ENCODE results near the gene RRH. TPM values are rescaled to one million over a fixed set of nuclear protein-coding genes. Genes with fewer than 3 reads are reported as not detected.
"Not testable (repeated sequence)": the region's sequence is repeated elsewhere in the genome, so short reads cannot be mapped to it uniquely, and the experiment has no call there.

The RRH gene, protein sequence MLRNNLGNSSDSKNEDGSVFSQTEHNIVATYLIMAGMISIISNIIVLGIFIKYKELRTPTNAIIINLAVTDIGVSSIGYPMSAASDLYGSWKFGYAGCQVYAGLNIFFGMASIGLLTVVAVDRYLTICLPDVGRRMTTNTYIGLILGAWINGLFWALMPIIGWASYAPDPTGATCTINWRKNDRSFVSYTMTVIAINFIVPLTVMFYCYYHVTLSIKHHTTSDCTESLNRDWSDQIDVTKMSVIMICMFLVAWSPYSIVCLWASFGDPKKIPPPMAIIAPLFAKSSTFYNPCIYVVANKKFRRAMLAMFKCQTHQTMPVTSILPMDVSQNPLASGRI
- not detected for total RNA-seq

DNA sequence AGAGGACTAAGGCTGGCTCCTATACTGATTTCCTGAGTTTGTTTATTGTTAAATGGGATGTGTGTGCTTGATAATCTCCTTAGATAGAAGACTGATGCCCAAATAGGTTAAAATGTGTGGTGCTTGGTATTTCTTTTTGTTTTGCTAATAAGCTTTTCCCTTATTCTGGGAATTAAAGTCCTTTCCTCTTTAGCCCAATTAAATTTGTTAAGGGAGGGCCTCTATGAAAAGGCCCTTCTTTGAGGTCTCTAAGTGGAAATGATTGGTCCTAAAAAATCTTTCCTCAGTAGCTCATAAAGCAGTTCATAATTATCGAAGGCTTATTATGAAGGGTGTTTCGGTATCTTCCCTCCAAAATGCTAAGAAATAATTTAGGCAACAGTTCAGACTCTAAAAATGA, at the start of gene RRH:
TSS of gene RRH (plus strand) at position 301 of the 400 bp plus-strand sequence. CDS start at position 357, 56 bp downstream.
- no peak for DNase-seq

DNA sequence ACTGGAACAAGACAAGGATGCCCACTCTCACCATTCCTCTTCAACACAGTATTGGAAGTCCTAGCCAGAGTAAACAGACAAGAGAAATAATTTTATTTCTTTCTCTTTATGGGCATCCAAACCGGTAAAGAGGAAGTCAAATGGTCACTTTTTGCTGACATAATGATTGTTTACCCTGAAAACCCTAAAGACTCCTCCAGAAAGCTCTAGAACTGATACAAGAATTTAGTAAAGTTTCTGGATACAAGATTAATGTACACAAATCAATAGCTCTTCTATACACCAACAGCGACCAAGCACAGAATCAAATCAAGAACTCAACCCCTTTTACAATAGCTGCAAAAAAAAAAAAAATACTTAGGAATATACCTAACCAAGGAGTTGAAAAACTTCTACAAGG, 45.7 kb upstream of the RRH start:
- not testable (repeated sequence) for DNase-seq

DNA sequence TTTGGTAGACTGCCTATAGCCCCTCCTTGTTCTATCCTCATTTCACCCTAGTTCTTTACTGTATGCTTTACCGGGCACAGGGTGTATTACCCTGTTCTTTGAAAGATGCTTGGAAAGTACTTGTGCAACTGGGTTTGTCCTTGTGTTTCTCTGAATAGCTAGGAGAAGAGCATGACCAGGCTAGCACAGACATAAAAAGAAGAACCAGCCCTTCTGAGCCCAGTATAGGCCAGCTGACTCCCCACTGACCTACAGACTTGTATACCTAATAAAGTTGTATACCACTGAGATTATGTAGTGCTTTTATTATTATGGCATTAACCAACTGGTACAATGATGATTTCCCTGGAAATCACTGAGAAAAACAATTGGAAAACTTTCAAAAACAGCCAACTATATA, 40.9 kb upstream of the RRH start:
- DNase-seq, result no peak

DNA sequence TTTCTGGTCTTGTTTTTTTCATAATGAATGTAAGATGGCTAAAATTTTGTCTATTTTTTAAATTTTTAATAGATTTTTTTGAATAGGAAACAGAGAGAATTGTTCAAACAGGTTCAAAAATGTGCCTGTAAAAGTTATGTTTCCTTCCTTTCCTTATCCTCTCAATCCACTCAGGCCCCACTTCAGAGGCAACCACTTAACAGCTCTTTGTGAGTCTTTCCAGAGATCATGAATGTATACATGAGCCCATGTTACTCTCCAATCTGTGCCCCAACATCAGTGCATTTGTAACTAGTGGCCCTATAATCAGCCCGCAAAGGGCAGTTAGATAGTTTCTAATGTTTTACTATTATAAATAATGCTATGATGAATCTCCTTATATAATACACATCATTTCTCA, 40.0 kb upstream of the RRH start:
- no peak for DNase-seq

DNA sequence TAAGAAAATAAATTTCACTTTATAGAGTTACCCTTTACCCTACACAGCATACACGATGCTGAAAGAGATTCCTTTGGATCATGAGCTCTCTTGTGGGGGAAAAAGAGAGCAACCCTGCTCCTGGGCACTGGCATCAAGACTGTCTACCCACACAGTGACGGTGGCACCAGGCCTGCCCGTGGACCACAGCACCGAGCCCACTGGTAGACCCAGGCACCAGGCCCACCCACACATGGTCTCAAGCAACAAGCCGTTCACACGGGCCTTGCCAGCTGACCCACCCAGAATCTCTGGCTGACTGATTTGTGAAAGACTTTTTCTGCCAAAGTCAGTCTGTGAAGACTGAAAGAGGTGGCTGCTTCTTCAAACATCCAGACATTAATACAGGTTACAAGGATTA, 32.7 kb upstream of the RRH start:
- no peak for DNase-seq

DNA sequence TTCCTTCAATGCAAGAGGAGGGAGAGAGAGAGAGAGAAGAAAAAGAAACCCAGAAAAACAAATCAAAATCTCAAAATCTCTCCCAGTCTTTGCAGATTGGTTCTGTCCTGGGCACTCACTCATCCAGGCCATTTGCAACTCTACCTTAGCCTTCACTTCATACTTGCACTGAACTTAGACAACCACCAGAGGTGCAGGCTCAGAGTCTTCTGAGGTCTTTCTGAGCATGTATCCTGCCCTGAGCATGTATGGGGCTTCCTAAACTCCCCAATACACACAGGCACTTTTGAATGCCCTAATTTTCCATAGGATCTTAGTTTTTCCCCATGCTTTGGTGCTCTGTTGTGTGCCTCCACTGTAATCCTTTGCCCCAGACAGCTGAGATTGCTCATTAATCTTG, 28.9 kb upstream of the RRH start:
- DNase-seq, result no peak

DNA sequence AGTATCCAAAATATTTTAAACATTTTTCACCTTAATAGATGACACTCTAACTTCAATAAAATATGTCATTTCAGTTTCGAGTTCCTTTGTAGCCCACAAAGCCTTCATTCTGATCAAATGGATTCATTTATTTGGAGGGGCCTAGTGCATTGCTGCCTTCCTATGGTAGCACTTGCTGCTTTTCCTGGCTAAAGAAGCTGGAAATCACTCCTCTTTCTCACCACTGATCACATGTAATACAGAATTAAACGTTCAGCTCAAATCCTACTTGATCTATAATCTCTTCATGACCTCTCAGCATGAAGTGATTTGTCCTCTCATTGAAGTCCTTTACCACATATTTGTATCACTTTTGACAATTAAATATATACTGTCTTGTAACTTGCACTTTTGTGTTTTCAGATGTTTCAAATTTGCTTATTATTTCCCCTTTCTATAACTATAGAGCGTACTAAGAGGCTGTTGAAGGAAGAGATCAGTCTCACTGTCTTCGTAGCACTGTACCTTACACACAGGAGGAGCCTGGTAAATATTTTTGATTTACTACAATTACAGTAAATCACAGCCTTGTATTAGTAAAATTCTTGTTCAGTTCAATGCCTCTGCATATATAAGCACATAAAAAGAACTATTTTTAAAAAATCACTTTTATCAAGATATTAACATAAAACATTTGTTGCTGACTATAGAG, 26.5 kb upstream of the RRH start:
- no peak for DNase-seq

DNA sequence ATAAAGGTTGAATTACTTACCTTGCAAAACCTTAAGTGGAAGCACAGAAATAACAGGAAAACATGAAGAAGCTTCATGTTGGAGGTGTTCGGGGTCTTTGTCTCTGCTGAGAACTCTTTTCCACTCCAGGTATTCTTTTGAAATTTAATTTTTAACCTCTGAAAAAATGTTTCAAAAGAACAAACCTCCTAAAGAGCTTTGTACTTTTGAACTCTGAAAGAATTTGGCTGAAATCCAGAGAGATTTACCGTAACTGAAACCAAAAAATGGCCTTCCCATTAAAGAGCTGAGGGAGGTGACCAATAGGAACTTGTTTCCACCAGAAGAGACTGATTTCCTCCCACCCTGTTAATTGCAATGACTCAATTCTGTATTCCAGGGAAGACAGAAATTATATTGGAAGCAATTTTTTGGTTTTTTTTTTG, 25.9 kb upstream of the RRH start, which contains the start of gene CFI:
TSS of gene CFI (minus strand) at position 105 of the 425 bp plus-strand sequence. CDS start at position 77, 28 bp downstream.
- DNase-seq, result no peak

DNA sequence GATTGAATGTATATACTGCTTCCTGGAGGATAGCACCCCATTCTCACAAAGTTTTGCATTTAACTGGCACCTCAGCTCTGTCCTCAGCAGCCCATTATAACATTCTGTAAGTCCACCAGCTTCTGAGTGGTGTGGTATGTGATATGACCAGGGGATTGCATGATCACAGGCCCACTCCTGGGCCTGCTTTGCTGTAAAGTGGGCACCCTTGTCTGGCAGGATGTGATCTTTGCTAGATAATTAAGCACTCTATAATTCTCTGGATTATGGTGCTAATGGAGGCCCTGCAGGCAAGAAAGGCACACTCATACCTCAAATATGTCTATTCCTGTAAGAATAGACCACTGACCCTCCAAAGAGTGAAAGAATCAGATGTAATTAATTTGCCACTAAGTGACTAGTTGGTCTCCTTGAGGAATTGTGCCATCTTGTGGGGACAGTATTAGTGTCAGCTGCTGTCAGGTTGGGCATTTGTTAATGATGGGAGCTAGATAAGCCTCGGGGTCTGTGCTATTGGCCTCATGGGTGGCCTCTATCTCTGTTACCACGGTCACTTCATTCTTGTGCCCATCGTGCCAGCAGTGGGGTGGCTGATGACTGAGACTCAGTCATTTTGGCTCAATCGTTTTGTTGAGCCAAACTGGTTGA, 23.7 kb upstream of the RRH start:
- no peak for DNase-seq

DNA sequence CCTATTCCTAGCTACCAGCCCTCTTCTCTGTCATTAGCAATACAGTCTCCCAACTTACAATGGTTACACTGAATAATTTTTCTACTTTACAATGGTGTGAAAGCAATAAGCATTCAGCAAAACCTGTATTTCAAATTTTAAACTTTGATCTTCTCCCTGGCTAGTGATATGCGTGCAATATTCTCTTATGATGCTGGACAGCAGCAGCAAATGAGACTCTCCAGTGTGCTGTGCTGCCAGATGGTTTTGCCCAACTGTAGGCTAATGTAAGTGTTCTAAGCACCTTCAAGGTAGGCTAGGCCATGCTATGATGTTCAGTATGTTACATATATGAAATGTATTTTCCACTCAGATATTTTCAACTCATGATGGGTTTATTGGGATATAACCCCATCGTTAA, 18.1 kb upstream of the RRH start:
- no peak for DNase-seq

DNA sequence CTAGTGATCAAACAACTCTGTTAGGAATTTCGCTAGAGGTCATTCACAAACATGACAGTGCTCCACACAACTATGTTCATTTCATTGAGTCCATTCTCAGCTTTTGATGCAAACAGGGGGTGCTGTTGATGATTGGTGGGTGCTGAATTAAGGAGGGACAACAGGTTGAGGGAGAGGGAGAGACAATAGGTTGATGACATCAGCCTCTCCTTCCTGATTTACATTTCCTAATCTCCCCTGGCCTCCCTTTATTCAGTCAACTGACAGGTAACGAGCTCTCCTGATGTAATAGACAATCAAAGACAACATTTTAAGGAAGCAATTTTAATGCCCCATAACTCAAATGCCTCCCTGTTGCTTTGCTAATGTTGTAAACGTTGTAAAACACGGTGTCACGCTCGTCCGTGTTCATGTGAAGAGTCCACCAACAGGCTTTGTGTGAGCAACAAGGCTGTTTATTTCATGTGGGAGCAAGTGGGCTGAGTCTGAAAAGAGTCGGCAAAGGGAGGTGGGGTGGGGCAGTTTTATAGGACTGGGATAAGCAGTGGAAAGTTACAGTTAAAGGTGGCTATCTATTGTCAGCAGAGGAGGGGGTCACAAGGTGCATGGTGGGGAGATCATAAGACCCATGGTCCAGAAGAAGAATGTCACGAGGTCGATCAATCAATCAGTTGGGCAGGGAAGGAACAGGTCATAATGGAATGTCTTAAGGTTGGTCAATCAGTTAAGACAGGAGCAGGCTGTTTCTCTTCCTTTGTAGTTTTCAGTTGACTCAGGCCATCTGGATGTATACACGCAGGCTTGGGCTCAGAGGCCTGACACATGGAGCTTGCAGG, 17.0 kb upstream of the RRH start:
- no peak for DNase-seq

DNA sequence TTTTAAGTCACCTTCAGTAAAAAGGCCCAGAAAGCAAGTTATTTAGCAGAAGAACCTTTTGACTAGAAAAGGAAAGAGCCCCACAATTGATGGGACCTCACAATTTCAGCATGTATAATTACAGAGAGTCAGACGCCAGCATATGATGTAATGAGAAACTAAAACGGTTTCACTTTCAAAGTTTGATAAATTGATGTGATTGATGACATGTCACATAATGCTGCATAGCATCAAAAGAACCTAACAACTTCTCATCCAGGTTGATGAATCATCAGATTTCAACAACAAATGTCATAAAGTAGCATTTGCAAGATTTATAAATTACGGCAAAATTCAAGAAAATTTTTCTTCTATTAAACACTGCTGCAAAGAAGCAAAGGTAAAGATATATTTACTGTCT, 16.1 kb upstream of the RRH start:
- no peak for DNase-seq

DNA sequence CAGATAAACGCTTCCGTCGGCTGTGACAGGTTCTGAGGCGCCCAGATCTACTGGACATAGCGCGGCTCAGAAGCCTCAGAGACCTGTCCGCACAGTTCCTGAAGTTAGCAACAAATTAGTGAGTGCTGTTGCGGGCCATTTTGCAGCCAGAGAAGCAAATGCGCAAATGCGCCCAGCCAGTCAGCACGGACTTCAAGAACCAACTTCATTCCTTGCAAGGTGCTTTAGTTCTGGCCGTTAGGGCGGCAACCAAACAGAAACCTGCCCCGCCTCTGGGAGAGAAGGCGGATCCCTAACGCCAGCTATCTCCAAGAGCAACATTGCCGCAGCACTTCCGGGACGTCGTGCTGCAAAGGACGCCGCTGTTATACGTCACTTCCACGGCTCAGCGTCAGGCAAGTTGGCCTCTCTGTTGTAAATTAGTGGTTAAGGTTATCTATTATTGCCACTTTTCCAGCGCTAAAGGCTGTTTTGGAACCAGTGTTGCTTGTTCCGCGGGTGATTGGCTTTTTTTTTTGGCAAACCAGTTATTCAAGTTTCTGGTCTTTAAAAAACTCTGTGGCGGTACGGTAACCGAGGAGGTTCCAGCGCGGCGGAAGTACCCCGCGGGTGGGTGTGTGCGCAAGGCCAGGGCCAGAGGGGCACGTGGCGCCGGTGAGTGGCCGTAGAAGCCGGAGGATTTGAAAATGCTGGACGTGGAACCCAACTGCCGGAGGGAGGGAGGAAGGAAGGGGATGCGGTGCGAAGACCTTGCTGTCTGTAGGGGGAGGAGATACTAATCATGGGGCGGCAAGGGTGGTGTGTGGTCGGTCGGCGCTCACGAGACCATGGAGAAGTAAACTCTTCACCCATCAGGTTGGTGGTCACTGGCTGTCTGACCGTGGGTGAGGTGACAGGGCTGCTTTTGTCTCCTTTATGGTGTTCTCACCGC, 12.4 kb upstream of the RRH start, which contains the start of gene GAR1:
TSS of gene GAR1 (plus strand) at position 612 of the 931 bp plus-strand sequence. CDS start 403 bp downstream, outside the sequence.
- DNase-seq, result peak; percentile 95

DNA sequence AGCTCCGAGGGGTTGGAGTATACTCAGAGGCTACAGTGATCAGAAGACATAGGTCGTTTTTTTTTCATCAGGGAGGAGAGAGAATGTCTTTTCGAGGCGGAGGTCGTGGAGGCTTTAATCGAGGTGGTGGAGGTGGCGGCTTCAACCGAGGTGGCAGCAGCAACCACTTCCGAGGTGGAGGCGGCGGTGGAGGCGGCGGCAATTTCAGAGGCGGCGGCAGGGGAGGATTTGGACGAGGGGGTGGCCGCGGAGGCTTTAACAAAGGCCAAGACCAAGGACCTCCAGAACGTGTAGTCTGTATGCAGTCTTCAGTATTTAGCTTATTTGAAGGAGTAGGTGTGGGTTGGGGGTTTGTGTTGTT, 11.7 kb upstream of the RRH start:
- DNase-seq, result no peak

DNA sequence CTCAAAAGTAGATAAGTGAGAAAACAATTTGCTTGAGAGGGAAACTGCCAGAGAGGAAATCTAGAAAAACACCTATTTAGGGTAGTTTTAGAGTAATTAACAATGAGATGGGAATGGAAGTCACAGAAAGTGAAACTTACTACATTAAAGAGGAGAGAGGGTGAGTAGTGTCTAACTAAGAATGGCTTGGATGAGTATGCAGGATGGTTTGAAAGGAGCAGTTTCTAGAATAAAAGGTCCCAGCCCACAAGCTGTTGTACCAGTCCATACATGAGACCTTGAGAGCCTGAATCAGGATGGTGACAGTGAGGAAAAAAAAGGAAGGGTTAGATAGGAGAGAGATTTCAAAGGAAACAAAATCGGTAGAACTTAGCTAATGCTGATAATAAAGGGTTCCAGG, 10.9 kb upstream of the RRH start:
- DNase-seq, result no peak

DNA sequence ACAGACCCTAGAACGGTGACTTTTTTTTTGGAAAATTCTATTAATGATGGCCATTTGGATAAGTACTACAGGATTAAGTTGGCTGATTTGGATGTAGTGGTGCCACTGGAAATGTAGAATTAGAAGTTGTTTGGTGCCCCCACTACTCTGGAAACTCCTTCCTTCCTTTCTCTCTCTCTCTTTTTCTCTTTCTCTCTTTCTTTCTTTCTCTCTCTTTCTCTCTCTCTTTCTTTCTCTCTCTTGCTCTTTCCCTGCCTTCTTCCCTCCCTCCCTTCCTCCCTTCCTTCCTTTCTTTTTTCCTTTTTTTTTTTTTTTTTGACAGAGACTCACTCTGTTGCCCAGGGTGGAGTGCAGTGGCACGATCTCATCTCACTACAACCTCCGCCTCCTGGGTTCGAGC, 9.5 kb upstream of the RRH start:
- no peak for DNase-seq

DNA sequence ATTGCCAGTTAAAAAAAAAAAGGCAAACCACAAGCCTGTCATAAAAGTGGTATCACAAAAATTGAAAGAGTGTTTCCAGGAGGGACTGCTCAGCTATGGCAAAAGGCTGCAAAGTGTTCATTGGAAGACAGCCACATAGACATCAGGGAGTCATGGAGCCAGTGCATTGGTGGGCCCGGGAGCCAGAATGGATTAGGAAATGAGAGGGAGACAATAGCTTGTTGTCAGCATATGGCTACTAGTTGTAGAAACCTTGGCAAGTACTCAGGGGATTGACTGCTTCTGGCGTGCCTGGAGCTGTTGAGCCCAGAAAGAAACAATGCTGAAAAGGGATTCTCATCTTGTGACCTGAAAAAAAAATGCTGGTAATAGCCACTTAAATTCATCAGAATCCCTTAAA, 7.2 kb upstream of the RRH start:
- no peak for DNase-seq

DNA sequence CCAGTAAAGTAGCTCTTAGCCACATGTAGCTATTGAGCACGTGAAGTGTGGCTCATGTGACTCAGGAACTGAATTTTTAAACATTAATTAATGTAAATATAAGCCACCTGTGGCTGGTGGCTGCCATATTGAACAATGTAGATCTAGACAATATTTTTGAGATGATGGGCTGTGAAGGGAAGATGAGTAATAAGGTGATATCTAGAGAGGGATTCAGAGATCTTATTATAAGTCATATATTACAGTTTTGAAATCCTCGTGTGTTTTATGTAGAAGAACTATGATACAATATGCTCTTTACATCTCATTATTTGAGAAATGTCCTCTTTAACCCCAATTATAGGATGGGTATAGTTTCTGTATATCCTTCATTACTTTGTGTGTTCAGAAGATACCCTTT, 6.6 kb upstream of the RRH start:
- DNase-seq, result no peak

DNA sequence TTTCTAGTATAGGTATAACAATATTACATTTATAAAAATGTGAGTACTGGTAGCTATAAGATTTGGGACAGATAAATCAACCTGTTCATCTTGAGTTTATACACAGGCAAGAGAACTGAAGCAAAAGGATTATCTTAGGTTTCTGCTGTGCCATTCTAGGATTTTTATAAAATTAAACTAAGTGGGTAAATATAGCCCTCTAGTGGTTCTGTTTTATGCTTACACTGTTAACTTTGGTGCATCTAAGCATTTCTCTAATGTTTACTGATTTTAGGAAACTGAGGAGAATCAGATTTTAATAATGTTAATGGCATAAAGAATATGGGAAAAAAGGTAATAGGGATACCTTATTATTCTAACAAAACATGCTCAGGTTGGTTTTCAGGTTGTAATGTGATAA, 1.1 kb upstream of the RRH start:
- DNase-seq, result no peak

DNA sequence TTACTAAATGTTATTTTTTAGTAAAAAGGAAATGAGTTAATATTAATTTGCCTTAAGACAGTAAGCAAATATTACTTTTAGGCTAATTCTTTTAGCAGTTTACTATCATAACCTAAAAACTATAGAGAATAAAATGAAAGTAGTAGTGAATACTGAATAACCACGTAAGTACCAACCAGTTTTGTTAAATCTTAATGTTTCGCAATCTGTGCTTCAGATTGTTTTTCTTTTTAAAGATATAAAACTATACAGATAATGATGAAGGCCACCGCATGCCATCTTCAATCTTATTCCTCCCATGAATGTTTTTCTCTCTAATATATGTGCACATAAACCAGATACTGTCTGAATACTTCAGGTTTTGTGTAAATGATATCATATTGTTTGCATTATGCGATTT, 6.0 kb downstream of the RRH start:
- no peak for DNase-seq

DNA sequence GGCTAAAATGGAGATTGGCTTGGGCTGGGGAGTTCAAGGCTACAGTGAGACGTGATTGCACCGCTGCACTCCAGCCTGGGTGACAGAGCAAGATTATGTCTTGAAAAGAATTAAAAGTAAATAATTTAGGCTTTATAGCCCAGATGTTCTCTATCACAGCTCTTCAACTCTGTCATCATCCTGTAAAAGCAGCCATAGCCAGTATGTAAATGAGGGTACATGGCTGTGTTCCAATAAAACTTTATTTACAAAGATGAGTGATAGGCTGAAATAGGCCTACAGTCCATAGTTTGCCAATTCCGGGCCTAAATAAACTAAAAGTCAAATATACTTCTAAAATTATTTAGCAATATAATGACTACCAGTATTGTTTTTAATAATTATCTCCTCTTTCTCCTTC, 9.2 kb downstream of the RRH start:
- no peak for DNase-seq
